ENCODE results near the gene EXOC4. TPM values are rescaled to one million over a fixed set of nuclear protein-coding genes. Genes with fewer than 3 reads are reported as not detected.

The EXOC4 gene
- total RNA-seq, 1 experiment from 2014 or later: 75.8 TPM

GRCh38 chr7:133233142-133233541, 19.7 kb upstream of the EXOC4 start:
- Histone ChIP-seq H3K9me3 (ENCODE audit: control insufficient read depth, low read depth, low read length) (no peaks in the 10 kb centered on the region), H2BK5ac (ENCODE audit: insufficient read length, low read length) (no peak overlapping the region), H2AFZ (ENCODE audit: low read length) (no peak overlapping the region), H4K20me1 (ENCODE audit: control insufficient read depth, insufficient read depth, insufficient read length) (no peaks in the 10 kb centered on the region), H3K79me1 (ENCODE audit: insufficient read depth, low read depth, low read length, poor library complexity, severe bottlenecking) (no peaks in the 10 kb centered on the region), H4K91ac (ENCODE audit: insufficient read length, low read depth, low read length) (no peak overlapping the region), H3K14ac (ENCODE audit: insufficient read depth, low read length) (no peak overlapping the region), H3K79me2 (ENCODE audit: insufficient read depth, low read length) (no peaks in the 10 kb centered on the region), H3K9ac (ENCODE audit: extremely low read depth, insufficient read length, low read length) (no peak overlapping the region), H3K18ac (ENCODE audit: insufficient read length, low read depth, low read length) (no peak overlapping the region), H3T11ph (ENCODE audit: low read length) (no peak overlapping the region), H3K27me3 (ENCODE audit: insufficient read depth, low read length) (no peaks in the 10 kb centered on the region), H3K4ac (ENCODE audit: low read depth, low read length) (no peak overlapping the region), H2BK20ac (ENCODE audit: low read depth, low read length, poor library complexity, severe bottlenecking) (no peak overlapping the region), H2BK120ac (ENCODE audit: low read depth, low read length, poor library complexity, severe bottlenecking) (no peak overlapping the region), H4K8ac (replicated peaks; ENCODE audit: insufficient read length, low read depth, low read length) (no peak overlapping the region), H3K4me2 (ENCODE audit: insufficient read depth, insufficient read length, low read length) (no peak overlapping the region), H3K56ac (ENCODE audit: insufficient read length, low read depth, low read length) (no peak overlapping the region), H3K23me2 (ENCODE audit: insufficient read length, low read depth, low read length, poor library complexity, severe bottlenecking) (no peaks in the 10 kb centered on the region), H2BK12ac (ENCODE audit: insufficient read length, low read depth, low read length) (no peak overlapping the region), H2BK15ac (ENCODE audit: low read depth, low read length) (no peak overlapping the region), H4K5ac (ENCODE audit: insufficient read length, low read depth, low read length) (no peak overlapping the region), H3K27ac (ENCODE audit: insufficient read length, low read depth, low read length) (no peak overlapping the region), H3K23ac (ENCODE audit: insufficient read length, low read depth, low read length) (no peak overlapping the region), H2AK5ac (ENCODE audit: insufficient read length, low read length) (no peak overlapping the region), H3K4me1 (ENCODE audit: insufficient read depth, low read length) (no peaks in the 10 kb centered on the region)
- Mint-ChIP-seq H3K27me3 (ENCODE audit: low read depth) (no peaks in the 10 kb centered on the region), H3K4me3 (no peak overlapping the region), H3K27ac (no peak overlapping the region; a peak in 1 of 7 replicates), H3K9me3 (no peaks in the 10 kb centered on the region), H3K36me3 (ENCODE audit: insufficient read depth in 1 of 3, low read depth in 3 of 3) (no peaks in the 10 kb centered on the region), H3K4me1 (peaks cover 4% of the 10 kb centered on the region in 2 experiments; a peak in 3 of 4 replicates)
- WGBS (ENCODE audit: extremely low coverage, insufficient read length, low lambda C conversion rate): no CpG with 5 or more reads among the region's 9 CpGs
- no peak for TF ChIP-seq CTCF (conservative IDR thresholded peaks at IDR 0.05)
- DNase-seq: peak; percentile 30
